HG03575 (cell line): ENCODE data around the gene MPO.
A peak's percentile ranks its signal among the peaks of the same experiment; 100 is the strongest.

Source experiments
- ATAC-seq: cut with Tn5 transposase; IDR thresholded peaks from one replicate; pipeline ENCODE4 v1.9.1; 2021; ENCODE audit not compliant: unreplicated experiment, insufficient number of reproducible peaks, low FRiP score; ENCODE audit errors: extremely low read depth

Gene MPO, protein sequence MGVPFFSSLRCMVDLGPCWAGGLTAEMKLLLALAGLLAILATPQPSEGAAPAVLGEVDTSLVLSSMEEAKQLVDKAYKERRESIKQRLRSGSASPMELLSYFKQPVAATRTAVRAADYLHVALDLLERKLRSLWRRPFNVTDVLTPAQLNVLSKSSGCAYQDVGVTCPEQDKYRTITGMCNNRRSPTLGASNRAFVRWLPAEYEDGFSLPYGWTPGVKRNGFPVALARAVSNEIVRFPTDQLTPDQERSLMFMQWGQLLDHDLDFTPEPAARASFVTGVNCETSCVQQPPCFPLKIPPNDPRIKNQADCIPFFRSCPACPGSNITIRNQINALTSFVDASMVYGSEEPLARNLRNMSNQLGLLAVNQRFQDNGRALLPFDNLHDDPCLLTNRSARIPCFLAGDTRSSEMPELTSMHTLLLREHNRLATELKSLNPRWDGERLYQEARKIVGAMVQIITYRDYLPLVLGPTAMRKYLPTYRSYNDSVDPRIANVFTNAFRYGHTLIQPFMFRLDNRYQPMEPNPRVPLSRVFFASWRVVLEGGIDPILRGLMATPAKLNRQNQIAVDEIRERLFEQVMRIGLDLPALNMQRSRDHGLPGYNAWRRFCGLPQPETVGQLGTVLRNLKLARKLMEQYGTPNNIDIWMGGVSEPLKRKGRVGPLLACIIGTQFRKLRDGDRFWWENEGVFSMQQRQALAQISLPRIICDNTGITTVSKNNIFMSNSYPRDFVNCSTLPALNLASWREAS

GRCh38 chr17:58280480-58281217 lies at the start of gene MPO:
MPO (minus strand) TSS chr17:58280935; CDS start chr17:58280758, 177 bp downstream.
- ATAC-seq = no peak

- ATAC-seq = peak; percentile 30
Measured at GRCh38 chr17:58329810-58330537, 49.2 kb upstream of the MPO start.

- ATAC-seq = no peak
Measured at GRCh38 chr17:58329035-58329809, 48.5 kb upstream of the MPO start.

DNA sequence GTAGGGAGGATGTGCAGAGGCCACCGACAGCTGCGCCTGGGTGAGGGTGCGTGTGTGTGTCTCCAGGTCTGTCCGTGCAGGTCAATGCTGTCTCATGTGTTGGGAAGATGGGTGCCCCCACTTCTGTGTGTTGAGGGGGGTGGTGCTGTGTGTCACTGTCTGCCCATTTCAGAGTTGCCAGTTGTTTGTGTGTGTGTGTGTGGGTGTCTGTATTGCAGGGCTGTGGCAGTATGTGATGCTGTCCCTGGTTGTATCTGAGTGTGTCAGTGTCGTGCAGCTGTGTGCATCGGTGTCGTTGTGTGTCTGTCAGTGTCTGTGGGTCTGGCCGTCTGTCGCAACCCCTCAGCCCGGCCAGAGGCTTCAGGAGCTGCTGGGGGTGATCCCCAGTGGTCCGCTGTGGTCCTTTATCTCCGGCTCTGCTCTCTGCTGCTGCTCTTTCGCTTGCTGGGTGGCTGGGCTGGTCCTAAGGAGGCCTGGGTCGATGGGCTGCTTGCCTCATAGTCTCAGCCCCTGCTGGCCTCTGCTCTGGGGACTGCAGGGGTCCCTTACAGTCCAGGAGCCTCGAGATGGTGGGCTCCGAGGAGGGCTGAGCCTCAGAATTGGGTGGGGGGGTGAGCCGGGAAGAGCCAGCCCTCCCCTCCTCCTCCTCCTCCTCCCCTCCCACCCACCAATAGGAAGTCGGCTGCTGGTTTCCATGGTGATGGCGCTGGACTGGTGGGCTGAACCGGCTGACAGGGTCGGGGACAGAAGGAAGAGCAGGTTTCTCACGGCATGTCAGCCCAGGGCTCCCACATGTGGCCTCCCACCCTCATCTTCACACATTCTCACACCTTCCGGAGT lies 47.7 kb upstream of the MPO start, which contains the start of gene TSPOAP1:
TSPOAP1 (minus strand) TSS at position 601 of the 840 bp plus-strand sequence. CDS start 875 bp downstream, outside the sequence.
- ATAC-seq = no peak

GRCh38 chr17:58327363-58328194 lies 46.8 kb upstream of the MPO start:
- ATAC-seq = no peak

DNA sequence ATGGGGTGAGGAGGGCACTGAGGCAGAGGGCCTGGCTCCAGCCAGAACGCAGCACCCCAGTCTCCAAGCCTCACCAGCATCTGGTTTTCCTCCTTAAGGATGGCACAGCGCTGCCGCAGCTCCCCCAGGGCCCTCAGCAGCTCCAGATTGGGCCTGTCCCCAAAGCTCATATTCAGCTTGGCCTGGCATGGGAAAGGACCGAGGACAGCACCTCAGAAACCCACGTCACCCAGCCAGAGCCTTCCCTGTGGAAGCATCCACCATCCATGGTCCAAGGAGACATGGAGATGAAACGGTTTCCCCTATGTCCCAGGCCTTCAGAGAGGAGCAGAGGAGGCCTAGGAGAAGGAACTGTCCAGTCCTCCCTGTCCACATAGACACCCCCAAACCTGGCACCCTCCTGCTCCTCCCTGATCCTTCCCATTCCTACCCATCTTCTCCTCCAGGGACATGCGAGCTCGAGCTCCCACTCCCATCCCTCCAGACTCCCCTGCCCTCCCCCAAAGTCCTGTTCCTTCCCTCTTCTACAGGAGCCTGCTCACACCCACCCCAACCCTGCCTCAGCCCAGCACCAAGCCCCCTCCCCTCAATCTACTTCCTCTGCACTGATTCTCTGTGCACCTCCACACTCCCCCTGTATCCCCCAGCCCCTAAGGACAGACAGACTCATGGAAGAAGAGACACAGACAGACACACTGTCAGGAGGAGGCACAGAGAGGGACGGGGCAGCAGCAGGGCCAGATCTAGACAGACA lies 46.1 kb upstream of the MPO start:
- no peak for ATAC-seq

DNA sequence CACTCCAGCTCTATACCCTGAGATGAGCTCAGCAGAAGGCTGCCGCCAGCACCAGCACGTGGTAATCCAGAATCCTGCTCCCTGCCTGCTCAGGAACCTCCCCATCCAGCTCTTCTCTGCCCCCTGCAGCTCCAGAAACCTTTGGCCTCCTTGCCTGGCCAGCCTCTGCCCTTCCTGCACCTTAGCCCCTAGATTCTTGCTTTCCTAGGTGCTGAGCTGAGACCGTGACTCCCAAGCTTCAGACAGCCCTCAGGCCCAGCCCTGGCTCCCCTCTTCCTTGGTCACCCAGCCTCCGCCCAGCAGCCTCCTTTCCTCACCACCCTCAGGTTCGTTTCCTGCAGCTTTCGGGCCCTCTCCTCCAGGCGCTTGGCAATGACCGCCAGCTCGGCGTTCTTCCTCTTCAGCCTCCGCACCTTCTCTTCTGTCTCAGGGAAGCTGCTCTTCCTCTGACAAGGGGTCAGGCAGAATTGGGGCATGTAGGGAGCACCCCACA lies 45.3 kb upstream of the MPO start:
- ATAC-seq = no peak

DNA sequence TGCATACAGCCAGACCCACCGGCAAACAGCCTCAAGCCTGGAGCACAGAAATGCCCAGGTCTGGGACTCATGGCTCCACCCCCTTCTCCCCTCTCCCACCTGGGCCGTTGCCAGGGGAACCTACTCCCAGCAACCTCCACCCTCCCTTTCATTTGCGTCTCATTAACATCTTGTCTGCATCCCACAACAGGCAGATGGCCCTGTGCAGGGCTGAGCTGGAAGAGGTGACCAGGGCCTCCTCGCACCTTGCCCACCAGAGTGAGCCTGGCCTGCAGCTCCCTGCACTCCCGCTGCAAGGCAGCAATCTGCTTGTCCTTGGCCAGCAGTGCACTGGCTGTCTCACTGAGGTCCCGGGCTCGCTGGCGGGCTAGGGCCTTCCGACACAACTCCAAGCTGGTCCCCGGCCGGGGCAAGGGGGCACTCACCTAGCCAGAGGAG lies 44.6 kb upstream of the MPO start:
- no peak for ATAC-seq

DNA sequence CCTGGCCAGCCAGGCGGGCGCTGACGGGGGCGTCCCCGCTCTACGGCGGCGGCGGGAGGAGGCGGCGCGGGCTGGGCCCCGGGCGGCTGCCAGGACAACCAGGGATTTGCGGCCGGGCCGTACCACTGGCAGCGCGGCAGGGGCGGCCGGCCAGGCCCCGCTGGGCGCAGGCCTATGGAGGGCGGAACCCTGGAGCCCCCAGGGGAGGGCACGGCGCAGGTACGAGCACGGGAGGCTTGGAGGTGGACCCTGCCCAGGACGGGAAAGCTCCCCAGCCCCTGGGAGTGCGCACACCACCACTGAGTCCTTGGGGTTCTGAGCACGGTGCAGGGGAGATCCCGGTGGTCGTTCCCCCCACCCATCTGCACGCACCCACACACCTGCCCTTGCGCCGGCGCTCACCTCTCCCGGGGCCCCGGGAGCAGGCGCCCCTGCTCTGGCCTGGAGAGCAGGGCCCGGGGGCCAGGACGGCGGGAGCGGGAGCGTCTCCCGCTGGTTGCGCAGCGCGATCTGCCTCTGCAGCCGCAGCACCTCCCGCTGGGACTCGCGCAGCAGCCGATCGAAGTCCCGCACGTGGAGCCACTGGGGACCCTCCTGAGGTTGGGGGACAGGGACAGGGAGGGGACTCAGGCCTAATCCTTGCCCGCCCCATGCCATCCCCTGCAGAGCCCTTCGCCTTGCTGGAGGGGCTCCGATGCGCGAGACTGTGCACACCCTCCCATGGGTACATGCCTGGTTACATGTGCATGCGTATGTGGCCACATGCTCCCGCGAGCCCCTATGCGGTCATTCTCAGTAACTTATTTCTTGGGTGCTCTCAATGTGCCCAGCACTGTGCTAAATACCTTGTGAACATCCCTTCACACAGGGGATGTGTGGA lies 43.9 kb upstream of the MPO start:
- no peak for ATAC-seq

- ATAC-seq = no peak
Measured at GRCh38 chr17:58324056-58324408, 43.3 kb upstream of the MPO start.

DNA sequence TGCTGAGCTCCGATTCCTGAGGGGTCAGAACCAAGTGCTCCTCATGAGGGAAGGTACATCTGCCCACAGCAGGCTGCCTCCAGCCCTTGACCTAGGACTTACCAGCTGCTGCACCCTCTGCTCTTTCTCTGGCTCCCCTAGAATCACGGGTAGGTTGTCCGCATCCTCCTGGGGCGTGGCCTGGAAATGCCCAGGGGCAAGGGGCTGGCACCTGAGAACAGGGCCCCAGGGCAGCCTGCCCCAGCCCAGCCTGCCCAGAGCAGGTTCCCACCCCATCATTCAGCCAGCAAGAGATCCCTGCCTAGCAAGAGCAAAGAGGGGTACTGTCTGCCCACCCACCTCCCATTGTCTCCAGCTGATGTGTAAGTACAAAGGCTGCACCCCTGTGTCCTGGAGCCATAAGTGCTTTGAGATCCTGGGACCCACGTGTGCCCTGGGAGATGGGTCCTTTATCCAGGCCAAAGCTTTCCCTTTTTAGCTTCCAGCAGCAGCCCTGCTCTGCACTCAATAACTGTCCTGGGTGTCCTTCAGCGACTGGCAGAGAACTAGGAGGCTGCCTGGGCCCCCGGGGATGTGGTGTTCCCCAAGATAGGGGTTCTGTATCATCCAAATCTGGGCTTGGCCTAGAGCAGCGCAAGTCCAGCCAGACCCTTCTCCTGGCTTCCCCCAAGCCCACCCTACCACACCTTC lies 42.8 kb upstream of the MPO start:
- no peak for ATAC-seq

GRCh38 chr17:58322581-58323185 lies 41.9 kb upstream of the MPO start:
- ATAC-seq = no peak

DNA sequence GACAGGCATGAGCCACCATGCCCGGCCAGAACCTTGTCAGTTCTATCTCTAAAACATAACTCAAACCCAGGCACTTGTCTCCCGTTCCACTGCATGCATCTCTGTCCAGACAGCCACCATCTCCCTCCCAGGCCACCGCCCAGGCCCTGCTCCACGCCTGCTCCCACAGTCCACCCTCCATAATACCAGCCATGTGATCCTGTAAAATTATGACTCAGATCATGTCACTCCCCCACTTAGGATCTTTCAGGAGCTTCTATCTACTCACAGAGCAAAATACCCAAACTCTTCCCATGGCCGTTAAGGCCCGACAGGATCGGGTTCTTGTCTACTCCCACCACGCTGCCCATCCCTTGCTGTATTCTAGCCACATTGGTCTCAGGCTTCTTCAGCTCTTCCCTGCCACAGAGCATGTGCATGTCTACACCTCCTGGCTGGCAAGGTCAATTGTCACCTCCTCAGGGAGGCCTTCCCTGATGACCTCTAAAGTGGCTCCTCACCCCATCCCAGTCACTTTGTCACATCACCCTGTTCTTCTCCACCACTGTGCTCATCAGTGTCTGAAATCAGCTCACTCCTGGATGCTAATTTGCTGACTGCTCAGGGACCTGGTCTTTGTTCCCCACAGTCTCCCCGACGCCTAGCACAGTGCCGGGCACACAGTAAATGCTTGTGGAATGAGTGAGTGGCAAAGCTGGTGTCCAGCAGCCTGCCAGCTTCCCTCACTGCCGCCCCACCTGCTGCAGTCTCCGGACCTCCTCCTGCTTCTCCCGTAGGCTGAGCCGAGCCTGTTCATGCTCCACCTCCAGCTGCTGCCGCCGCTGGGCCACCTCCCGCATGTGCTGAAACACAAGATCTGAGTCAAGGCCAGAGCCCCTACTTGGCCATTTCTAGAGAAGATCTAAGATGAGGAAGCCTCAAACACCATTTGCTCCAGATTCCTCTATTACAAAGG lies 41.1 kb upstream of the MPO start:
- ATAC-seq = no peak
